Placental epithelial cell (primary cell): ENCODE results near the gene PLPP1. TPM values are rescaled to one million over a fixed set of nuclear protein-coding genes. Genes with fewer than 3 reads are reported as not detected.

Source experiments
- small RNA-seq: library from RNA; depleted of rRNA; stranded (forward); fragments of <200 nt; gene quantifications from one replicate; pipeline ENCODE3, GENCODE V24; 2012
- total RNA-seq: library from RNA; depleted of rRNA; stranded (reverse); fragments of >200 nt; gene quantifications from 2 replicates; pipeline ENCODE4 v1.2.3, GENCODE V29; 2012

Gene PLPP1
- total RNA-seq, result 21.6 and 31.2 TPM in 2 replicates

DNA sequence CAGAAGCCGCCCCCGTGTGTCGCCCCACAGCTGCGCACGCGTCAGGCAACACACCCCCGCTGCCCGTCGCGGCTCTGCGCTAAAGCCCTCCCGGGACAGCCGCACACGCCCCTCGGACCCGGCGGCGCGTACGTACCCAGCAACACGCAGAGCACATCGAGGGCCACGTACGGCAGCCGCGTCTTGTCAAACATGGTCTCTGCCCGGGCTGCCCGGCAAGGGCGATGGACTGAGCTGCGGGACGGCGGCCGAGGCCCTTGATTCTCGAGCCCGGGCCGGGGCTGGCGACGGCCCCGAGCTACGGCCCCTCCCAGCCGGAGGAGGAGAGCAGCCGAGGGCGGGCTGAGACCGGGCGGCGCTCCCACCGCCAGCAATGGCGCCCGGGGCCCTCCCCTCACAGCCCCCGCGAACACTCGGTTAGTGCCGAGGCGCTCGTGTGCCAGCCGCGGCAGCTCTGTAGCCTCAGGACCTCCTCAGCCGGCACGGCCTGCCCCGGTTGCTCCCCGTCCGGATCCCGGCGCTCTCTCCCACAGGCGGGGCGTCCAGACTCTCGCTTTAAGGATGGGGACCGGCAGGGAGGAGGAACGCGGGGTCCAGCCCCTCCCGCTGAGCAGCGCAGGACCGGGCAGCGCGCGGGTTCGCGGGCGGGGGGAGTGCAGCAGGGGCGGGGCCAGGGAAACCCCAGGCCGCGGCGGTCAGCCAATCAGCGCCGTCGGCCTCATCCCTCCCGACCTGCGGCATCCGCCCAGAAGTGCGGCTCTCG, at the start of gene PLPP1:
PLPP1 (minus strand) TSS at position 529 of the 763 bp plus-strand sequence; CDS start at position 194, 335 bp downstream.

Small RNA genes lying within 50 kb of the gene (small RNA-seq; reads per million reads assigned to genes)
- gene MIR5687, result not detected

Other genes with a start within 250 kb of the PLPP1 start
- 20.8 and 25.5 TPM in 2 replicates for gene DHX29, start 227.3 kb downstream of the PLPP1 start, total RNA-seq
- 46.4 and 58.9 TPM in 2 replicates for gene MTREX, start 227.0 kb downstream of the PLPP1 start, total RNA-seq
- gene SLC38A9, start 177.4 kb upstream of the PLPP1 start, total RNA-seq, result 43.2 and 63.1 TPM in 2 replicates
- gene DDX4, start 203.1 kb upstream of the PLPP1 start, total RNA-seq, result not detected in 2 replicates